PC-9 (cell line): ENCODE data around the gene ING4. TPM values are rescaled to one million over a fixed set of nuclear protein-coding genes. Genes with fewer than 3 reads are reported as not detected.

Experiments used
- BruUV-seq: library from RNA; stranded (reverse); fragments of 400-500 nt; replicated peaks from 2 replicates; lab custom pipeline; 2021; lab: Mats Ljungman, UMichigan
- CTCF ChIA-PET: fragments of 300-600 bp; sonication (Branson Sonifier 250); formaldehyde crosslinking; loops from one replicate; lab custom pipeline; 2022; ENCODE audit warnings: antibody characterized with exemption; lab: Charles Lee
- POLR2A ChIA-PET: fragments of 300-600 bp; sonication (Branson Sonifier 250); formaldehyde crosslinking; loops from one replicate; lab custom pipeline; 2022; ENCODE audit warnings: antibody characterized with exemption; ENCODE audit not compliant: unreplicated experiment; lab: Charles Lee
- DNase-seq, 2 experiments: peaks; one replicate each; pipeline versions ENCODE4 v3.0.0 to v3.0.0-alpha.2; 2015 to 2022; ENCODE audit warnings: mixed read lengths in 1 of 2
- H2AFZ ChIP-seq: fragments of 200-600 bp; sonication (generic); 2 replicates; pipeline ENCODE4 v1.8.1; 2017; ENCODE audit warnings: antibody characterized with exemption
- H3F3A ChIP-seq: fragments of 200-600 bp; sonication (generic); 2 replicates; pipeline ENCODE4 v1.8.1; 2017; ENCODE audit warnings: antibody characterized with exemption, mild to moderate bottlenecking, low read depth; ENCODE audit not compliant: insufficient read depth
- H3K27ac ChIP-seq: fragments of 200-600 bp; sonication (generic); 2 replicates; pipeline ENCODE4 v1.6.1; 2016; ENCODE audit warnings: mixed run types
- H3K27me3 ChIP-seq: fragments of 200-600 bp; sonication (generic); 2 replicates; pipeline ENCODE4 v1.6.1; 2016; ENCODE audit warnings: low read depth, mixed run types; ENCODE audit not compliant: insufficient read depth
- H3K36me3 ChIP-seq: fragments of 200-600 bp; sonication (generic); 2 replicates; pipeline ENCODE4 v1.6.1; 2016; ENCODE audit warnings: low read depth, mixed run types
- H3K4me1 ChIP-seq: fragments of 200-600 bp; sonication (generic); replicated peaks from 2 replicates; pipeline ENCODE4 v1.6.1; 2016; ENCODE audit warnings: mixed run types; ENCODE audit not compliant: insufficient read depth
- H3K4me2 ChIP-seq: fragments of 200-600 bp; sonication (generic); 2 replicates; pipeline ENCODE4 v1.6.1; 2017; ENCODE audit warnings: mixed run types
- H3K4me3 ChIP-seq: fragments of 200-600 bp; sonication (generic); 2 replicates; pipeline ENCODE4 v1.6.1; 2016; ENCODE audit warnings: mixed run types
- H3K79me2 ChIP-seq: fragments of 200-600 bp; sonication (generic); 2 replicates; pipeline ENCODE4 v1.6.1; 2017; ENCODE audit warnings: low read depth, mixed run types
- H3K9me2 ChIP-seq: fragments of 200-600 bp; sonication (generic); 2 replicates; pipeline ENCODE4 v1.8.1; 2017; ENCODE audit warnings: mild to moderate bottlenecking; ENCODE audit not compliant: insufficient read depth
- H3K9me3 ChIP-seq: fragments of 200-600 bp; sonication (generic); 2 replicates; pipeline ENCODE4 v1.8.1; 2016; ENCODE audit warnings: low read depth; ENCODE audit not compliant: insufficient read depth
- H4K20me1 ChIP-seq: fragments of 200-600 bp; sonication (generic); 2 replicates; pipeline ENCODE4 v1.8.1; 2017; ENCODE audit not compliant: insufficient read depth
- CTCF ChIP-seq: fragments of 200-600 bp; sonication (generic); conservative IDR thresholded peaks from 2 replicates; pipeline ENCODE4 v1.6.1; 2017; ENCODE audit warnings: mixed run types, antibody characterized with exemption, mild to moderate bottlenecking, moderate library complexity
- EZH2 ChIP-seq: fragments of 200-600 bp; sonication (generic); IDR thresholded peaks from 2 replicates; pipeline ENCODE4 v1.8.0; 2017; ENCODE audit warnings: antibody characterized with exemption, low read depth
- intact Hi-C: fragments of 100-400 bp; cut with micrococcal nuclease; formaldehyde crosslinking; loops from one replicate; pipeline ENCODE4 v1.10.0; 2022; ENCODE audit not compliant: unreplicated experiment
- total RNA-seq: library from RNA; stranded (reverse); gene quantifications from 2 replicates; pipeline ENCODE4 v1.2.3, GENCODE V29; 2021

Gene ING4
- total RNA-seq, 1 experiment from 2014 or later: 88.7 TPM

- BruUV-seq: no TSS peak
- POLR2A ChIA-PET: interaction anchor here (0.5 to 0.7 kb wide), 2 partner anchors 261 to 697 kb away, joined by 3 to 6 read pairs; no protein-coding TSS in a partner anchor
Measured at GRCh38 chr12:6606331-6607131, 56.4 kb downstream of the ING4 start.

GRCh38 chr12:6605421-6606330 is 57.2 kb downstream of the ING4 start:
- H3K27ac ChIP-seq: no peak overlapping the region
- CTCF ChIA-PET: interaction anchor here (0.7 to 0.8 kb wide), 2 partner anchors 73 to 148 kb away, joined by 3 read pairs; partner anchors contain the start of gene MLF2
- peak overlapping the region; percentile 88 for H3K4me3 ChIP-seq
- H3K79me2 ChIP-seq: peaks cover 54% of the 10 kb centered on the region
- TSS peak; percentile 33 for BruUV-seq
- POLR2A ChIA-PET: interaction anchor here (0.6 kb wide), 2 partner anchors 17 to 51 kb away, joined by 4 to 9 read pairs; no protein-coding TSS in a partner anchor
- peak overlapping the region; percentile 94 for H3K4me2 ChIP-seq
- H3K4me1 ChIP-seq: peaks cover 32% of the 10 kb centered on the region
- peaks cover 41% of the 10 kb centered on the region for H3F3A ChIP-seq
- intact Hi-C loops: loop anchor here (1.0 kb wide), 1 partner anchor 19 kb away; no protein-coding TSS in a partner anchor
- H2AFZ ChIP-seq: peak overlapping the region; percentile 46; the same call in 1 of the 2 replicates
- H3K9me2 ChIP-seq: no peaks in the 10 kb centered on the region
- peaks cover 52% of the 10 kb centered on the region for H4K20me1 ChIP-seq
- no peak for TF ChIP-seq EZH2
- TF ChIP-seq CTCF: no peak; the same call in 1 of the 2 replicates
- H3K27me3 ChIP-seq: no peaks in the 10 kb centered on the region
- no peaks in the 10 kb centered on the region for H3K9me3 ChIP-seq
- DNase-seq: peak; percentile 31 to 41
- peaks cover 39% of the 10 kb centered on the region for H3K36me3 ChIP-seq

More at GRCh38 chr12:6606331-6607131, 56.4 kb downstream of the ING4 start:
- H3K27me3 ChIP-seq: no peaks in the 10 kb centered on the region
- peaks cover 47% of the 10 kb centered on the region for H3K79me2 ChIP-seq
- H3F3A ChIP-seq: peaks cover 42% of the 10 kb centered on the region
- intact Hi-C loops: loop anchor here (1.0 kb wide), 1 partner anchor 20 kb away; no protein-coding TSS in a partner anchor
- peaks cover 35% of the 10 kb centered on the region for H3K4me1 ChIP-seq
- no peak for TF ChIP-seq EZH2
- TF ChIP-seq CTCF: no peak
- H3K9me2 ChIP-seq: no peaks in the 10 kb centered on the region
- H3K9me3 ChIP-seq: no peaks in the 10 kb centered on the region
- peak; percentile 39 to 40 for DNase-seq
- H4K20me1 ChIP-seq: peaks cover 45% of the 10 kb centered on the region
- CTCF ChIA-PET: interaction anchor here (0.7 to 0.8 kb wide), 2 partner anchors 147 to 503 kb away, joined by 3 to 4 read pairs; partner anchors contain the start of gene MLF2
- H3K4me3 ChIP-seq: peak overlapping the region; percentile 88
- peak overlapping the region; percentile 79 for H2AFZ ChIP-seq
- peaks cover 31% of the 10 kb centered on the region for H3K36me3 ChIP-seq
- H3K4me2 ChIP-seq: peak overlapping the region; percentile 94
- H3K27ac ChIP-seq: no peak overlapping the region; the same call in 1 of the 2 replicates
